HG03175 (cell line): ENCODE results near the gene NPAS2.

Experiments used
- ATAC-seq: cut with Tn5 transposase; IDR thresholded peaks from one replicate; pipeline ENCODE4 v1.9.1; 2021; ENCODE audit warnings: mild to moderate bottlenecking, moderate library complexity; ENCODE audit not compliant: unreplicated experiment

Gene NPAS2

DNA sequence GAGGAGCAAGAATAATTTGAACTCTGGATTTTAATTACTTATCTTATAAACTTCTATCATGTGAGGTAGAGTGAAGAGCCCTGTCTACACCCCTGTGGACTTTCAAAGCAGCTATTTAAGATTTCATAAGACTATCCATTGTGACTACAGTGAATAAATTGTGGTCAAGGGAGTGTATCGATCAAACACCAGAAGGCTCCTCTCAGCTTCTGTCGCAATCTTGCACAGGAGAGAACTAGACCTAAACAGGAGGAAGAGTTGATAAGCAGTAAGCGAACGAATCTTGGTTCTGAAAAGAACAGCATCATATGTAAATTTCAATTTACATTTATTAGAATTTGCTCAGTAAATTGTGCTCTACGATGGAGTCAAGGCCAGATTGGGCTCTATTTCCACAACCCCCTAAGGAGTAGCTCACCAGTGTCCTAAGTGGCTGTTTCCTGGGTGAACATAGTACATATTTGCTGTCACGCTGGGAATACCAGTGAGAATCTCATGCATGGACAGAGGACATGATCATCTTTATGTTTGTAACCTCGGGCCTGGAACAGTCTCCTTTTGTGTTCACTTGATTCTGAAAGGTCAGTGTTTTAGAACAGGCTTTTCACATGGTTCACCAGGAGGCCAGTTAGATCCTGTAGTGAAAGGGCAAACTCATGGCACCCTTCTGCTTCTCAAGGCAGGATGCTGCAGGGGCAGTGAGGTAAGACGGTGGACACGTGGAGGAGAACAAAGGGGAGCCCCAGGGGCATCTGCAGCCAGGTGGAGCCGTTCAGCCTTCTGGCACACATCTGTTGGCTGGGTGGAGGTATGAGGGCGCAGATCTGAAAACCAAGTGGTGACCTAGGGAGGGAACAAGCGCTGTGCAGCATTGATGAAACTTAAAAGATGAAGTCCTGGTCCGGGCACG lies 33.3 kb downstream of the NPAS2 start:
- ATAC-seq, result no peak

DNA sequence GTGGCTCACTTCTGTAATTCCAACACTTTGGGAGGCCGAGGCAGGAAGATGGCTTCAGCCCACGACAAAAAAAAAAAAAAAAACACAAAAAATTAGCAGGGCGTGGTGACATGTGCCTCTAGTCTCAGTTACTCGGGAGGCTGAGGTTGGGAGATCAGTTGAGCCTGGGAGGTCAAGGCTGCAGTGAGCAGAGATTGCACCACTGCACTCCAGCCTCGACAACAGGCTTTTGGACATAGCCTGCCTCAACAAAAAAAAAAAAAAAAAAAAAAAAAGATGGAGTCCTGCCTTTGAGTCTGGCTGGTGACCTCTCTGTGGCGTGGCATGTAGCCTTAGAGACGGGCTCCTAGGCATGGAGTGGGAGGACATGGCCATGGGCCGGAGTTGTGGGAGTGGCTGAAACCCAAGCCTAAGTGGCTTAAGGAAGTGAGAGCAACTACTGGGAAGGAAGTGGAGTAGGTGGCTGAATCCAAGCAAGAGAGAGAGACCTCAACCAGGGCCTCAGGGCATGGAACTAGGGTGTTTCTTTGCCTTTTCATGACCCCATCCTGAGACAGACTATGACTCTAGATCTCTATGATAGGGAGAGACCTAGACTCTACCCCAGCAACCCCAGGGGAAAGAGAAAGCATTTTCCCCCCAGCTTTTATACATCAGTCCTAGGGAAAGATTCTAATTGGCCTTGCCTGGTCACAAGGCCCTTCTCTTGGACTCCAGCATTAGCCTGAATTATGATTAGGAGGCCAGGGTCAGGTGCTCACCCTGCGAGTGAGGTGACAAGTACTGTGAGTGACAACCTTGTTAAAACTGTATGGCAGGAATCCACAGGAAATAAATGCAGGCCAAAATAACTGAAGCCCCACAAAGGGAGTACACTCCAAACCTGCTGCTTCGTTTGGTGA lies 34.2 kb downstream of the NPAS2 start:
- ATAC-seq, result no peak

DNA sequence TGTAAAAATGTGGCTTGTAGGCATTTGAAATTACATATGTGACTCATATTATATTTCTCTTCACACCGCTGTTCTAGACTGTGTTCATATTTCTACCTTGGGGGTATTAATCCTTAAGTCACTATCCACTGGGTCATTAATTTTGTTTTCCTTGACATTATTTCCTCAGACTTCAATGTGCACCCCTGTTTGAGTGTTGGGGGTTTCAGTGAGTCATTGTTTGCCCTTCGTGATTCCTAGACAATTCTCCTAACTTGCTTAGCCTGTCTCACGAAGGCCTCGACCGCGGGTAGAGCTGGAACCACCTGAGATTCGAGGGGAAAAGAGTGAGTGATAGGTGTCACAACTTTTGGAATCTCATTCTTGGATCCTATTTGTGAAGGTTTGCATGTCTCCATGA lies 35.1 kb downstream of the NPAS2 start:
- no peak for ATAC-seq

DNA sequence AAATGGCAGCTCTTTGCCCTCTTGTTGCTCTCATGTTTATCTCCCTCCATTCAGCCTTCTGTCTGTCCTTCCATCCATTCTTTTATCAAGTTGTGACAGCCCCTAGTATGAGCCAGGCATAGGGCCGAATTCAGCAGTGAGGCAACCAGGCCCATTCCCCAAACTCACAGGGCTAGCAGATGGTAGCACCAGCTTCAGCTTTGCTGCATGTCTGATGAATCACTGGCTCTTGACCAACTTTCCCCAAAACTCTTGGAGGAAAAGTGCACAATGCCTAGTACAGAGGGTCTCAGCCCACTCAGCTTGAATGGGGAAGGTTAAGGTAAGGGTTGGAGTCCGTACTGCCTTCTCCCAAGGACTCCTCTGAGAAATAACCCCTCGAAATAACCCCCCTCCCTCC lies 35.7 kb downstream of the NPAS2 start:
- ATAC-seq, result no peak

DNA sequence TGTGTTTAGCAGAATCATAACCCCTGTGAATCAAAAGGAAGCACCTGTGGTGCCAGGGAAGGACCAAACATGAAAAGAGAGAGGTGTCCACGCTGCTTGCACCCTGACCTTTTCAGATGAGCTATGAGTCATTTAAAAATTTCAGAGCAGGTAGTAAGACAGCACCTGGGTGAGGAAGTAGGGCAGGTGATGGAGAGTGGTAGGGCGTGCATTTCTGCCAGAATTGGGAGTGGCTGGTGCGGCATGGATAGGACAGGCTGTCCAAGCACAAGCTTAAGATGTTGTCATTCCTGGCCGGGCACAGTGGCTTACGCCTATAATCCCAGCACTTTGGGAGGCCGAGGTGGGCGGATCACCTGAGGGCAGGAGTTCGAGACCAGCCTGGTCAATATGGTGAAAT lies 36.8 kb downstream of the NPAS2 start:
- ATAC-seq, result no peak

DNA sequence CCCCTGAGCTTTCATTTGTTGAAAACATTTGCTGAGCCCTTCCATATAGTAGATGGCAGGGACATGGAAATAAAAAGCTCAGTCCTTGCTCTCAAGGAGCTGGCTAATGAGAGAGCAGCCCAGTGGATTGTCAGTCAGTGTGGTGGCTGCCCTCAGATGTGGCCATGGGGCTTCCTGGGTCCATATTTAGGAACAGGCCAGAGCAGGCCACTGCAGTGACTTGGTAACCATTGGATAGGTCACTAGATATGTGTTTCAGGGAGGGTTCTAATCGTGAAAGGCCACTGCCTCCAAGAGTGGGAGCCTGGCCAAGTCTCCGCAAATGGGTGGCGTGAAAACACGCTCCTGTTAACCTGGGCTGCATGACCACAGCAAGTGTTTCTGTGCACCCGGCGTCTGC lies 37.4 kb downstream of the NPAS2 start:
- ATAC-seq, result no peak

DNA sequence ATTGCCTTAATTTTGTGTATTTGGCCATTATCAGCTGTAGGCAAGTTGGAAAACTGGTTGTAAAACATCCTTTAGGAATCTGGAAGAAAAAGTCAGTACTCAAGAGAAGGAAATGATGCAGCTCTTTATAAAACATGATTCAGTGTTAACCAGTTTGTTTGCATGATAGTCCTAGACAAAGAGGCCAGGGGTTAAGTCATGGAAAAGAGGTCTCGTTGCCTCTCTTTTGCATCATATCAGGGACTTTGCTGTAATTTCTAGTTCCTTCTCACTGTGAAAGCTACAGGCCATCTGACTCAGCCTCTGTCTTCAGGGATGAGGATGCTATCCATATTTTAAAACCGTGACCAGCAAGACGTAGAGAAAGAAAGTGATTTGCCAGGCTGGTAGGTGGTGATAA lies 38.0 kb downstream of the NPAS2 start:
- no peak for ATAC-seq

DNA sequence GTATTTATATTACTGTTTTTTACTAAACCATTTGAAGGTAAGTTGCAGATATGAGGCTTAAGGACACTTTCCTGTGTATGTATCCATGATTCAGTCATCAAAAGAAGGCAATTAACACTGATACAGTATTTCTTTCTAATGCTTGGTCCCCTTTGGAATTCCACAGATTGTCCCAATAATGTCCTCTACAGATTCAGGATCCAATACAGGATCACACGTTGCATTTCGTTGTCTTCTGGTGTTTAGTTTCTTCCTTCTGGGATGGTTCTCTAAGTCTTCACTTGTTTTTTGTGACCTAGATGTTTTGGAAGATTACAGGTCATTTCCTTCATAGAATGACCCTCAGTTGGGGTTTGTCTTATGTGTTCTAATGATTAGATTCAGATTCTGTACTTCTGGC lies 40.0 kb downstream of the NPAS2 start:
- no peak for ATAC-seq

DNA sequence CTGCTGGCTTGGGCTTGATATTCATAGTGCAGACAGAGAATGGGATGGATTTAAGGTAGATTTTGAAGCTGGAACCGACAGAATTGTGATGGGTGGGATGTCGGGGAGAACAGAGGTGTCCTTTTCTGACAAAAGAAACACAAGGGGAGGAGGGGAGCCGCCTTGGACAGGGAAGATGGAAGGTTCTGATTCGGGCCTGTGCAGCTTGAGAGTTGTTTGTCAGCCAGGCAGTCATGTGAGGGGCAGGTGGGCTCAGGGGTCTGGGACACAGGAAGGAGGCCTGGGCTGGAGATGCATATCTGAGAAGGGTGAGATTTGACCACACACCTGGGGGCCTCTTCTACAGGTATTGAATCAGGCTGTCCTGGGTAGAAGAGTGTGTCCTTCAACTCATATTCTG lies 41.4 kb downstream of the NPAS2 start:
- ATAC-seq, result no peak

DNA sequence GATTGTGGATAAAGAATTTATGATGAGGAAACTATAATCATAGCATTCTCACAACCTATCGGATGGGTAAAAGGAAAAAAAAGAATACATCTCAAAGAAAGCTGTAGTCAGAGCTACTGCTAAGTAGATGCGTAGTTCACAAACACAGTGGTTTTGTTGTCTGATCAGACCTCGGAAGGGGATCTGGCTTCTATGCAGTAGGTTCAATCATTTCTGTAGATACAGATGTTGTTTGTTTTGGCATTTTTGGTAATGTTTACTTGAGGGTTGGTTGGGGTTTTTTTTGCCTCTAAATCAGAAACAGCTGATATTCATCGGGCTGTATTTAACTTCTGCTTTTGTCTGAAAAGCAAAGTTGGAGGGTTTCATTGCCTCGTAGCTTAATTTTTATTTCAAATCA lies 42.1 kb downstream of the NPAS2 start:
- ATAC-seq, result no peak

DNA sequence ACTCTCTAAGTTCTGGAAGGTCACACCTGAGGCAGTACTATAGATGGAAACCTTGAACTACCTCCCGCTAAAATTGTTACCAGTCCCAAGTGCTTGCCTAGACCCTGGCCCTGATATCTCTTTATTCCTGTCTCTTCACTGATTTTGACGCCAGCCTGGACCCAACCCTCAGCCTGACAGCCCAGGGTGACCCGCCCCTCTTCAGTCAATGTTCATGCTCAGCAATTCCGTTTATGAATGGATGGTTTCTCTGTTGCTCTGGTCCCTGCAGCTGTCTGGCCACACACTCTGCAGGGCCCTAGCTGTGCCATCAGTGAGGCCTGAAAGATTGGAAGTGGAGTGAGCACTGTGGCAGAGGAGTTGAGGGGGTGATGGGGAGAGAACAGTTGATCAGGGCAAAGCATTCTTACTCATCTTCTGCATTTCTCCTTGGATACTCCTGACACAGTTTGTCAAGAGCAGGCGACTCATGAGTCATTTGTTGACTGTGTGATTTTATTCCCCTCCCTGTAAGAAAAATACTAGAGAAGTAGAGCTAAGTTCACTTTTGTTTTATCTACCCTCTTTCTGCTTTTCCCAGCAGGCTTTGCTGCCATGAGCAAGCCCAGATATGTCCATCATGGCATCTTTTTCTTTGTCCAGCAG lies 46.0 kb downstream of the NPAS2 start:
- ATAC-seq, result no peak

DNA sequence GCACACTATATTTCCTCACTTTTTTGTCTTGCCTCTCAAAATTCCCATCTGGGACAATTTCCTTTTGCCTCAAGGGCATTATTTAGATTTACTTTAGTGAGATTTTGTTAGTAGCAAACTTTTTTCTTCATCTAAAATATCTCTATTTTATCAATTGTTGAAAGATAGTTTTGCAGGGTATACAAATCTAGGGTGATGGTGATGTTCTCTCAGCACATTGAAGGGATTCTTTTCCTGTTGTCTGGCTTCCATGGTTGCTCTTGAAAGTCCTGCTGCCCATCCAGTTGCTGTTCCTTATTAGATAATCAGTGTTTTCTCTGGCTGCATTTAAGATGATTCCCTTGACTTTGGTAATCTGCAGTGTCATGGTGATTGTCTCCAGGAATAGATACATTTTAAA lies 48.1 kb downstream of the NPAS2 start:
- ATAC-seq, result no peak

DNA sequence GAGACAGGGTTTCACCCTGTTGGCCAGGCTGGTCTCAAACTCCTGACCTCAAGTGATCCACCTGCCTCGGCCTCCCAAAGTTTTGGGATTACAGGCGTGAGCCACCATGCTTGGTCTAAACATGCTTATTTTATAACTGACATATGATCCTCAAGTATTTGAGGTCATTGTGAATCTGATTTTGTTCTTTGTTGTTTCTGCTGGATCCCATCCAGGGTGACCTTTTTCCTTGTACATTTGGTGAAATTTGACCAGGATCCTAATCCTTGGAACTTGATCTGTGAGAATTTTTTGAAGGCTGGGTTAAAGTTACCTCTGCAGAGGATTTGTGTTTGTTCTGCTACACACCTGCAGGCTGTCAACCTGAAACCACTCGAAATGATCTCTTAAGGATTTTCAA lies 49.2 kb downstream of the NPAS2 start:
- no peak for ATAC-seq

DNA sequence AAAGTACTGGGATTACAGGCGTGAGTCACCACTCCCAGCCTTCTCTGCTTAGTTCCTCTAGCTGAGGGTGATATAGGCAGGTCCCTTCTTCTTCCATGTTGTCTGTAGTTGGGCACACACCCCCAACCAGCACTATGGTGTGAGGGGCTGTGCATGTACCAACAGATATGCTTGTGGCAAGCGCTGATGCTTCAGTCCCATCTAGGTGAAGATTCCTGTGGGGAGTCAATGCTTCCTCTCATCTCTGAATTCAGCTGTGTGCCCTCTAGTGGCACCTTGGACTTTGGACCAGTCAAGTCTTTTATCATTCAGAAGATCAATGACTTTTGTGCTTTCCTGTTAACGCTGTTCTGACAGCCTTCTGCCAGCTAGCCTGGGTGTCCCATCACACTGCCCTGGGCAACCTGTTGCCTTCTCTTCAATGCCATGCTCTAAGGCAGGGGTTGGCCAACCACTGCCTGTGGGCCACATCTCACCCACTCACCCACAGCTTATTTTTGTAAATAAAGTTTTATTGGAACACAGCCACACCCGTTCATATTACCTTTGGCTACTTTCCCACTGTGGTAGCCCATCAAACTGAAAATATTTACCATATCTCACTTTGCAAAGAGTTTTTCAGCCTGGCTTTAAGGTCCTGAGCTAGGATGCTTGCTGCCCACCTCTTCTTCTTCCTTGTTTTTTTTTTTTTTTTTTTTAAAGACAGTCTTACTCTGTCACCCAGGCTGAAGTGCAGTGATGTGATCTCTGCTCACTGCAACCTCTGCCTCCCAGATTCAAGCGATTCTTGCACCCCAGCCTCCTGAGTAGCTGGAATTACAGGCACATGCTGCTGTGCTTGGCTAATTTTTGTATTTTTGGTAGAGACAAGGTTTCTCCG lies 51.0 kb downstream of the NPAS2 start:
- no peak for ATAC-seq

DNA sequence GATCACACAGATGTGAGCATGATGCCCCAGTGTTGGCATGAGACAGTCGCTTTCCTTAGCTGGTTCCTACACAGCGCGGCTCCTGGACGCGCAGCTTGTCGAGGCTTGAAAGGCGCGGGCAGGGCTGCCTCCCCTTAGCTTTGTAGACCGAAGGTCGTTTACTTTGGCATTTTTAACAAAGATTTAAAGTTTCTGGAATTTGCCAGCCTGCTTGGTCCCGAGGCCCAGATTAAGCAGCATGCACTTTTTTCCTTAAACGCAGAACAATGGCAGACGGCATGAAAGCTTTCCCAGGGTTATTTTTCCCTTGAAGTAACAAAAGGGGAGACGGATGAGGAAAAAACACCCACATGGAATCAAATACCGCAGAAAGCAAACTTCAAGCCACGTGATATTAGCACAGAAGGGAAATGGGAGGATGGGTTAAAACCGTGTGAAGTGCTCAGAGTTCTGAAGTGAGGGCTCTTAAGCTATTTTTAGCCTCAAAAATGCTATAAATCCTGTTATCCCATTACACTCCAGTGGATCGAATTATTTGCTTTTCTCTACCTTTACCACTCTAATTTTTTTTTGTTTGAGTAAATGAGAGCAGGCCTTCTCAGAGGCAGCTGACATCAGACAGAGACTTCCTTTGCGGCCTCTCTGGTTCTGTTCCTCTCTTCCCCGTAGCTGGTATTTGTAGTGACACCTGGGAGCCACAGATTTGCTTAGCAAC lies 55.7 kb downstream of the NPAS2 start:
- no peak for ATAC-seq

DNA sequence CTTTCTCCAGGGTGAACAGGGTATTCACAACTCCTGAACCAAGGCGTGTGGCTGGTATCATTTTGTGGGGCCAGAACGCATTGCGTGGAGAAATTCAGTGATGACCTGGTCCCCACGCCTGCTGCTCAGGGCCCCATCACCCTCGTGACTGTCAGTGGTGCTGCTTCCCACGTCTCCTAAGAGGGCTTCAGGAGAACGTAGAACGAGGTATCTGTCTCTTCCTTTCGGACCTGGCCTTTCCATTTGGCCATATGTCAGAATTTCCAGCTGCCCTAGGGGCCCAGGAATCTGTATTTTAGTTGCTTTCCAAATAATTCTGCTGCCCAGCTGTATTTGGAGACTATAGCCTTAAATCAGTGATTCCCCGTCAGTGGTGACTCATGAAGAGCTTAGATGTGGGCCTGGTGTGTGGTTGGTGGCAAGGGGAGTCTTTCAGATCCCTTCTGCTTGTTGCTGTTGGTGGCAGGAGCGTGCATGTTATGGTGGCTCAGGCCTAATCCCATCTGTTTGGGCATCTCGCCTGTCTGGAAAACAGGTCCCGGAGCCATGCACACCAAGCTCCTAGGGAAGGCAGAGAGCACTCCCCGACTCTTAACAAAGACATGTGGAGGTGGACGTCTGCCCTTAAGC lies 56.4 kb downstream of the NPAS2 start:
- ATAC-seq, result no peak

DNA sequence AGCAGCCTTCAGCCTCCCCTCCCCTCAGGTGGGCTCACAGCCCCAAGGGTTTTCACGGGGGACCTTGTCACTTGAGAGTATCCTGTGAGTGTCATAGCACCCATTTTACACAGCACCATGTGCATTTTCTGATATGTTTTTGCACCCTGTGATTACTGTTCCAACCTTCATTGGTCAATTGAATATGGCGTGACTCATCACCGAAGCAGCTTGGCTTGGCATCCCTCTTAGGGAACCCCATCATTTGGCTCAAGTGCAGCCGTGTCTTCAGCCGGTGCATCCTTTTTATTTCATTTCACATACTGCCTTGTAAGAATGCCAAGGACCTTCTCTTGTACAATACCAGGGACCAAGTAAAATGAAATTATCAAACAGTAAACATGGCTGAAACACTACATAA lies 57.6 kb downstream of the NPAS2 start:
- ATAC-seq, result no peak

DNA sequence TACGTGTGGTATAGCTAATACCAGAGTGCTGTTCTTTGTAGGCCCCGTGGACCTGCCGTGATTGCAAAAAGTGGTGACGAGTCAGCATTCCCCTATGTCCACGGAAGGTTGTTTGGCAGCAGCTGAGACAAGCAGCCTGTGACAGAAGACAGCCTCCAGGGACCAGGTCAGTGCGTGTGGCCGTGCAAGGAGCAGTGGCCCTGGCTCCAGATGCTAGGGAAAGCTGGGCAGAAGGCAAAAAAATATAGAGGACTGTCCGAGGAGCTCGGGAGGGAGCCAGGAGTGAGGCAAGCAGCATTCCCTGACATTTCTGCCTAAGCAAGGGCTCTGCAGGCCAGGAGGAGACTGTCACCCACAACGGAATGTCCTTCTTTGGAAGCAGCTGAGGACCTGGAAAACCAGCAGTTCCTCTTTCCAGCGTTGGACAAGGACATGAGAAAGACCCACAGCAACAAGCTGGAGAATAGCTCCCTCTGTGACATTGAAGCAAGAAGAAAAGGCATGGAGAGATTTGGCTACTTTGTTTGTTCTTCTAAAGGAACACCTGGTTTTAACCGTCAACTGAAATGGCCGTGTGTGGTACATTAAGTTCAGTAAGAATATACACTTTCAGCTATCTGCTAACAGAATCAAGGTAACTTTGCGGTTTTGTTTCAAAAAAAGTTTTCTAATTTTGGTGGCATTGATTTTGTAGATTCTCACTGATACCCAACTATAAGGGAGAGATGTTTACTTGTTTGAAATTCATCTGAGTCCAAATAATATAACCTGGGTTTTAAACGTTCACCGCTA lies 58.3 kb downstream of the NPAS2 start:
- ATAC-seq, result no peak

DNA sequence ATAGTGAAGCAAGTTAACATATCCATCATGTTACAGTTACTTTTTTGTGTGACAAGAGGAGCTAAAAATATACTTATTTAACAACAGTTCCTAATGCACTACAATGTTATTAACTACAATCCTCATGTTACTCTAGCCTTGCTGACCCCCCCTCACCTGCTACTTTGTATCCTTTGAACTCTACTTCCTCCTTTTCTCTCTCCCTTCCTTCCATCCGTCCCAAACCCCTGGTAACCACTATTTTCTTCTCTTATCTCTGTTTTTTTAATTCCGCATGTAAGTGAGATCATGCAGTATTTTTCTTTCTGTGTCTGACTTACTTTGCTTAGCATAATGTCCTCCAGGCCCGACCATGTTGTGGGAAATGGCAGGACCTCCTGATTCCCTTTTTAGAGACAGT lies 59.4 kb downstream of the NPAS2 start:
- ATAC-seq, result no peak
